HepG2 (cell line): ENCODE data around the gene KDM2B. TPM values are rescaled to one million over a fixed set of nuclear protein-coding genes. Genes with fewer than 3 reads are reported as not detected.

ENCODE experiments used
- FOXA1 ChIP-seq, 2 experiments: fragments of 450-650 bp in 1 of 2; sonication (generic) in 1 of 2; formaldehyde crosslinking in 1 of 2; IDR thresholded peaks; 2 replicates each; pipeline versions ENCODE4 v1.4.0 to v1.6.1; 2016 to 2020; ENCODE audit warnings: missing genetic modification reagents in 1 of 2
- GABPB1 ChIP-seq: IDR thresholded peaks from 2 replicates; pipeline ENCODE4 v1.6.1; 2016; ENCODE audit warnings: mild to moderate bottlenecking, missing genetic modification reagents, moderate library complexity, missing compliant biosample characterization
- HNRNPL ChIP-seq: fragments of 200-400 bp; formaldehyde crosslinking; IDR thresholded peaks from 2 replicates; pipeline ENCODE4 v1.6.1; 2017; ENCODE audit warnings: mild to moderate bottlenecking, low read depth, low read length
- HOXA7 ChIP-seq: sonication (generic); formaldehyde crosslinking; IDR thresholded peaks from 2 replicates; pipeline ENCODE4 v1.8.1; 2022; ENCODE audit warnings: mild to moderate bottlenecking, missing genetic modification reagents, moderate library complexity
- MAFK ChIP-seq, 2 experiments: IDR thresholded peaks in 1 of 2; conservative IDR thresholded peaks in 1 of 2; 2 replicates each; pipeline ENCODE4 v1.6.1; 2011; ENCODE audit warnings: improper control_type of control experiment in 2 of 2, low read length in 2 of 2
- MYNN ChIP-seq: sonication (generic); formaldehyde crosslinking; IDR thresholded peaks from 2 replicates; pipeline ENCODE4 v1.4.0; 2020; ENCODE audit warnings: mild to moderate bottlenecking, low read depth, missing genetic modification reagents
- NCOR1 ChIP-seq: fragments of 200-600 bp; sonication (generic); IDR thresholded peaks from 2 replicates; pipeline ENCODE4 v1.7.0; 2017; ENCODE audit warnings: antibody characterized with exemption, low read length, borderline replicate concordance
- NFE2L1 ChIP-seq: sonication (generic); formaldehyde crosslinking; IDR thresholded peaks from 2 replicates; pipeline ENCODE4 v1.4.0; 2020; ENCODE audit warnings: missing genetic modification reagents, mild to moderate bottlenecking, borderline replicate concordance
- NFKBIZ ChIP-seq: IDR thresholded peaks from 2 replicates; pipeline ENCODE4 v1.6.1; 2018; ENCODE audit warnings: missing genetic modification reagents, missing compliant biosample characterization
- NFRKB ChIP-seq: fragments of 450-650 bp; IDR thresholded peaks from 2 replicates; pipeline ENCODE4 v1.6.1; 2017
- RARA ChIP-seq: IDR thresholded peaks from 2 replicates; pipeline ENCODE4 v1.6.1; 2016; ENCODE audit warnings: missing genetic modification reagents, missing compliant biosample characterization
- SIN3A ChIP-seq: IDR thresholded peaks from 2 replicates; pipeline ENCODE4 v1.6.1; 2011; ENCODE audit warnings: low read depth, mild to moderate bottlenecking, control low read depth, low read length, borderline replicate concordance
- TFE3 ChIP-seq: IDR thresholded peaks from 2 replicates; pipeline ENCODE4 v1.6.1; 2016
- ZNF296 ChIP-seq: sonication (generic); formaldehyde crosslinking; conservative IDR thresholded peaks from 2 replicates; pipeline ENCODE4 v1.5.0; 2020; ENCODE audit warnings: mild to moderate bottlenecking, missing genetic modification reagents
- ZNF607 ChIP-seq: sonication (generic); formaldehyde crosslinking; IDR thresholded peaks from 2 replicates; pipeline ENCODE4 v1.5.1; 2020; ENCODE audit warnings: missing genetic modification reagents, mild to moderate bottlenecking, borderline replicate concordance
- ZNF75D ChIP-seq: sonication (generic); formaldehyde crosslinking; IDR thresholded peaks from 2 replicates; pipeline ENCODE4 v1.8.1; 2023; ENCODE audit warnings: missing genetic modification reagents, mild to moderate bottlenecking, borderline replicate concordance
- polyA plus RNA-seq, 8 experiments: library from polyadenylated mRNA; depleted of rRNA in 3 of 8; stranded (reverse) in 7 of 8; unstranded in 1 of 8; fragments of >200 nt; fragmentation: Illumina TruSeq in 4 of 8; extraction: Trizol in 4 of 8; gene quantifications; 2 replicates each; pipeline versions ENCODE4 v1.2.1 to v1.2.3, GENCODE V29; 2011 to 2016; ENCODE audit warnings: low read depth in 4 of 8, missing spikeins in 1 of 8, mixed read lengths in 1 of 8; ENCODE audit not compliant: insufficient read depth in 1 of 8
- total RNA-seq, 5 experiments: library from RNA; depleted of rRNA; stranded (reverse); fragments of >200 nt; fragmentation: Illumina TruSeq; extraction: Trizol; gene quantifications; 2 replicates each; pipeline ENCODE4 v1.2.3, GENCODE V29; 2016; ENCODE audit warnings: low read depth in 1 of 5
- TF ChIP-seq, protein P1 (sequence below): sonication (generic); formaldehyde crosslinking; IDR thresholded peaks from 2 replicates; pipeline ENCODE4 v1.5.0; 2020; ENCODE audit warnings: missing genetic modification reagents, mild to moderate bottlenecking, borderline replicate concordance
- TF ChIP-seq, protein P2 (sequence below): sonication (generic); formaldehyde crosslinking; IDR thresholded peaks from 2 replicates; pipeline ENCODE4 v1.4.0; 2020; ENCODE audit warnings: missing genetic modification reagents
- TF ChIP-seq, protein P3 (sequence below), 2 experiments: sonication (generic) in 1 of 2; formaldehyde crosslinking in 1 of 2; IDR thresholded peaks; 2 replicates each; pipeline versions ENCODE4 v1.4.0 to v1.6.1; 2018 to 2020; ENCODE audit warnings: missing genetic modification reagents in 2 of 2, borderline replicate concordance in 1 of 2, low read depth in 1 of 2, mild to moderate bottlenecking in 1 of 2, missing biosample characterization in 1 of 2
- TF ChIP-seq, protein P4 (sequence below): sonication (generic); formaldehyde crosslinking; IDR thresholded peaks from 2 replicates; pipeline ENCODE4 v1.4.0; 2020; ENCODE audit warnings: missing genetic modification reagents

Gene KDM2B
- total and polyA plus RNA-seq, 2 of the 13 experiments (the other 11 are each of a cell fraction or from before 2014, with no cell fraction given), result 17.5 to 26.1 TPM

DNA sequence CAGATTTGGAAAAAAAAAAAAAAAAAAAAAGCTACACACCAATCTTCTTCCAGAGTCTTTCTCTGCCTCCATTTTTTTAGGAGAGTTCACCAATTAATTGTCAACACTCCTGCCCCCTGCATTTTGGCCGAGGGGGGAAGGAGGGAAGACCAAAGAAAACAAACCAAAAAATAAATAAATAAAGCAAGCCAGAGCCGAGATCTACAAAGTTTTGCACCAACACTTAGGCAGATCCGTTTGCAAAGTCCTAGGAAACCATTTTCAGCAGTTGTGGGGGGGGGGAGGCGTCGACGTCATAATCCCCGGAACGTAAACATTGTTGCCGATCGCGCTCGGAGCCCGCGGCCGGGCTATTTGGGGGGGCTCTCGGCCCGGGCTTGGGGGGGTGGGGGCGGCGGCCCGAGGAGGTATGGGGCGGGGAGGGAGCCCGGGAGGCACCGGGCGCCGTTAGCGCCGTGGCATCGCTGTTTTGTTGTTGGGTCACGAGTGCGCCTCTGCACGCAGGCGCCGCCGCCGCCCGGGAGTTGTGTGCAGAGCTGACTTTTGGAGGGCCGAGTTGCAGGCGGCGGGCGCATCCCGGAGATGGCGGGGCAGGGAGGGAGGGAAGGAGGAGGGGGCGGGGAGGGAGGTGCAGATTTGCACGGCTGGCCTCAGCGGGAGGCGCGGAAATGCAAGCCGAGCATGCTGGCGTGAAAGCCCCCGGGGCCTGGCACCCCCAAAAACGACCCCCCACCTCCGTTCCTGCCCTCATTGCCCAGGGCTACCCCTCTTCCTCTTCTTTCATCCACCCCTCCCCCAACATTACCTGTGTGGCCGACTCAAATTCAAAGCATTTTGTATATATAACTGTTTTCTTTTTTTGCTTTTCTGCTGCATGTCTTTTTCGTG is 598 bp downstream of the KDM2B start (continued):
- TF ChIP-seq TFE3 (CRISPR knock-in tag) (peak; percentile 41; the same call in 1 of the 2 replicates), NFRKB (no peak), MAFK (conservative IDR thresholded peaks at IDR 0.05 in 1 of 2, IDR thresholded peaks at IDR 0.05 in 1 of 2; ENCODE audit: low read length in 2 of 2) (no peak), HNRNPL (no peak), SIN3A (0 out of 2 replicates have a peak, but pooled peaks have one; percentile 16), NCOR1 (no peak), FOXA1 (IDR thresholded peaks at IDR 0.05) (no peak), FOXA1 (CRISPR knock-in tag; IDR thresholded peaks at IDR 0.05) (0 out of 2 replicates have a peak, but pooled peaks have one; percentile 3), GABPB1 (CRISPR knock-in tag) (peak; percentile 37; the same call in 1 of the 2 replicates), ZNF296 (CRISPR knock-in tag) (no peak), ZNF607 (CRISPR knock-in tag) (no peak), ZNF75D (CRISPR knock-in tag) (no peak), NFE2L1 (no peak), NFKBIZ (CRISPR knock-in tag) (no peak), MYNN (CRISPR knock-in tag) (no peak), RARA (CRISPR knock-in tag) (no peak), HOXA7 (CRISPR knock-in tag) (no peak)
- TF ChIP-seq, protein P1, sequence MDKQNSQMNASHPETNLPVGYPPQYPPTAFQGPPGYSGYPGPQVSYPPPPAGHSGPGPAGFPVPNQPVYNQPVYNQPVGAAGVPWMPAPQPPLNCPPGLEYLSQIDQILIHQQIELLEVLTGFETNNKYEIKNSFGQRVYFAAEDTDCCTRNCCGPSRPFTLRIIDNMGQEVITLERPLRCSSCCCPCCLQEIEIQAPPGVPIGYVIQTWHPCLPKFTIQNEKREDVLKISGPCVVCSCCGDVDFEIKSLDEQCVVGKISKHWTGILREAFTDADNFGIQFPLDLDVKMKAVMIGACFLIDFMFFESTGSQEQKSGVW (CRISPR knock-in tag), result no peak
- TF ChIP-seq, protein P2, sequence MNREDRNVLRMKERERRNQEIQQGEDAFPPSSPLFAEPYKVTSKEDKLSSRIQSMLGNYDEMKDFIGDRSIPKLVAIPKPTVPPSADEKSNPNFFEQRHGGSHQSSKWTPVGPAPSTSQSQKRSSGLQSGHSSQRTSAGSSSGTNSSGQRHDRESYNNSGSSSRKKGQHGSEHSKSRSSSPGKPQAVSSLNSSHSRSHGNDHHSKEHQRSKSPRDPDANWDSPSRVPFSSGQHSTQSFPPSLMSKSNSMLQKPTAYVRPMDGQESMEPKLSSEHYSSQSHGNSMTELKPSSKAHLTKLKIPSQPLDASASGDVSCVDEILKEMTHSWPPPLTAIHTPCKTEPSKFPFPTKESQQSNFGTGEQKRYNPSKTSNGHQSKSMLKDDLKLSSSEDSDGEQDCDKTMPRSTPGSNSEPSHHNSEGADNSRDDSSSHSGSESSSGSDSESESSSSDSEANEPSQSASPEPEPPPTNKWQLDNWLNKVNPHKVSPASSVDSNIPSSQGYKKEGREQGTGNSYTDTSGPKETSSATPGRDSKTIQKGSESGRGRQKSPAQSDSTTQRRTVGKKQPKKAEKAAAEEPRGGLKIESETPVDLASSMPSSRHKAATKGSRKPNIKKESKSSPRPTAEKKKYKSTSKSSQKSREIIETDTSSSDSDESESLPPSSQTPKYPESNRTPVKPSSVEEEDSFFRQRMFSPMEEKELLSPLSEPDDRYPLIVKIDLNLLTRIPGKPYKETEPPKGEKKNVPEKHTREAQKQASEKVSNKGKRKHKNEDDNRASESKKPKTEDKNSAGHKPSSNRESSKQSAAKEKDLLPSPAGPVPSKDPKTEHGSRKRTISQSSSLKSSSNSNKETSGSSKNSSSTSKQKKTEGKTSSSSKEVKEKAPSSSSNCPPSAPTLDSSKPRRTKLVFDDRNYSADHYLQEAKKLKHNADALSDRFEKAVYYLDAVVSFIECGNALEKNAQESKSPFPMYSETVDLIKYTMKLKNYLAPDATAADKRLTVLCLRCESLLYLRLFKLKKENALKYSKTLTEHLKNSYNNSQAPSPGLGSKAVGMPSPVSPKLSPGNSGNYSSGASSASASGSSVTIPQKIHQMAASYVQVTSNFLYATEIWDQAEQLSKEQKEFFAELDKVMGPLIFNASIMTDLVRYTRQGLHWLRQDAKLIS (CRISPR knock-in tag), result no peak
- TF ChIP-seq, protein P3, sequence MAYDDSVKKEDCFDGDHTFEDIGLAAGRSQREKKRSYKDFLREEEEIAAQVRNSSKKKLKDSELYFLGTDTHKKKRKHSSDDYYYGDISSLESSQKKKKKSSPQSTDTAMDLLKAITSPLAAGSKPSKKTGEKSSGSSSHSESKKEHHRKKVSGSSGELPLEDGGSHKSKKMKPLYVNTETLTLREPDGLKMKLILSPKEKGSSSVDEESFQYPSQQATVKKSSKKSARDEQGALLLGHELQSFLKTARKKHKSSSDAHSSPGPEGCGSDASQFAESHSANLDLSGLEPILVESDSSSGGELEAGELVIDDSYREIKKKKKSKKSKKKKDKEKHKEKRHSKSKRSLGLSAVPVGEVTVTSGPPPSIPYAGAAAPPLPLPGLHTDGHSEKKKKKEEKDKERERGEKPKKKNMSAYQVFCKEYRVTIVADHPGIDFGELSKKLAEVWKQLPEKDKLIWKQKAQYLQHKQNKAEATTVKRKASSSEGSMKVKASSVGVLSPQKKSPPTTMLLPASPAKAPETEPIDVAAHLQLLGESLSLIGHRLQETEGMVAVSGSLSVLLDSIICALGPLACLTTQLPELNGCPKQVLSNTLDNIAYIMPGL (CRISPR knock-in tag; IDR thresholded peaks at IDR 0.05; ENCODE audit: borderline replicate concordance in 1 of 2, low read depth in 1 of 2), result peak in 1 of 2 experiments; percentile 7; a peak in 1 of 4 replicates
- TF ChIP-seq, protein P4, sequence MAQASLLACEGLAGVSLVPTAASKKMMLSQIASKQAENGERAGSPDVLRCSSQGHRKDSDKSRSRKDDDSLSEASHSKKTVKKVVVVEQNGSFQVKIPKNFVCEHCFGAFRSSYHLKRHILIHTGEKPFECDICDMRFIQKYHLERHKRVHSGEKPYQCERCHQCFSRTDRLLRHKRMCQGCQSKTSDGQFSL (CRISPR knock-in tag), result peak; percentile 29; the same call in 1 of the 2 replicates
